Choroid plexus epithelial cell (primary cell): ENCODE data around the gene FCRL6.

Experiments used
- DNase-seq: peaks from one replicate; pipeline ENCODE4 v3.0.0-alpha.2; 2010; ENCODE audit warnings: low read depth
- H3K4me3 ChIP-seq: 2 replicates; pipeline ENCODE4 v1.5.1; 2011; ENCODE audit warnings: low read depth, mild to moderate bottlenecking, control low read depth, low read length, moderate library complexity
- CTCF ChIP-seq: conservative IDR thresholded peaks from 2 replicates; pipeline ENCODE4 v1.5.1; 2011; ENCODE audit warnings: low read depth, mild to moderate bottlenecking, control low read depth, inconsistent platforms, low read length, moderate library complexity

Gene FCRL6

GRCh38 chr1:159841749-159842148 lies 39.6 kb downstream of the FCRL6 start:
- H3K4me3 ChIP-seq, result no peak overlapping the region
- no peak for DNase-seq
- no peak for TF ChIP-seq CTCF

GRCh38 chr1:159843459-159843858 lies 41.3 kb downstream of the FCRL6 start:
- no peak for DNase-seq
- no peak for TF ChIP-seq CTCF
- H3K4me3 ChIP-seq, result no peak overlapping the region

GRCh38 chr1:159845751-159846629 lies 43.8 kb downstream of the FCRL6 start:
- DNase-seq, result peak; percentile 55
- no peak for TF ChIP-seq CTCF
- H3K4me3 ChIP-seq, result no peak overlapping the region

- TF ChIP-seq CTCF, result no peak
- no peak overlapping the region for H3K4me3 ChIP-seq
- DNase-seq, result no peak
Measured at GRCh38 chr1:159847231-159847630, 45.1 kb downstream of the FCRL6 start.

- no peak for DNase-seq
- no peak overlapping the region for H3K4me3 ChIP-seq
- no peak for TF ChIP-seq CTCF
Measured at GRCh38 chr1:159848326-159848725, 46.2 kb downstream of the FCRL6 start.

GRCh38 chr1:159849626-159850366 lies 47.6 kb downstream of the FCRL6 start:
- no peak overlapping the region for H3K4me3 ChIP-seq
- no peak for TF ChIP-seq CTCF
- peak; percentile 24 for DNase-seq

- peak; percentile 36 for TF ChIP-seq CTCF
- no peak for DNase-seq
- no peak overlapping the region for H3K4me3 ChIP-seq
Measured at GRCh38 chr1:159851407-159851806, 49.2 kb downstream of the FCRL6 start.
